Neural progenitor cell (in vitro differentiated cells): ENCODE data around the gene CHST12.

Source experiments
- EZH2 ChIP-seq: fragments of 200-600 bp; sonication (generic); IDR thresholded peaks from 2 replicates; pipeline ENCODE4 v1.6.1; 2017; ENCODE audit warnings: antibody characterized with exemption, mild to moderate bottlenecking, moderate library complexity
- TF ChIP-seq, protein P1 (sequence below): fragments of 200-600 bp; sonication (generic); IDR thresholded peaks from 2 replicates; pipeline ENCODE4 v1.5.1; 2017; ENCODE audit warnings: antibody characterized with exemption, mild to moderate bottlenecking

GRCh38 chr7:2416063-2416462 lies 12.7 kb downstream of the CHST12 start:
- TF ChIP-seq, protein P1, sequence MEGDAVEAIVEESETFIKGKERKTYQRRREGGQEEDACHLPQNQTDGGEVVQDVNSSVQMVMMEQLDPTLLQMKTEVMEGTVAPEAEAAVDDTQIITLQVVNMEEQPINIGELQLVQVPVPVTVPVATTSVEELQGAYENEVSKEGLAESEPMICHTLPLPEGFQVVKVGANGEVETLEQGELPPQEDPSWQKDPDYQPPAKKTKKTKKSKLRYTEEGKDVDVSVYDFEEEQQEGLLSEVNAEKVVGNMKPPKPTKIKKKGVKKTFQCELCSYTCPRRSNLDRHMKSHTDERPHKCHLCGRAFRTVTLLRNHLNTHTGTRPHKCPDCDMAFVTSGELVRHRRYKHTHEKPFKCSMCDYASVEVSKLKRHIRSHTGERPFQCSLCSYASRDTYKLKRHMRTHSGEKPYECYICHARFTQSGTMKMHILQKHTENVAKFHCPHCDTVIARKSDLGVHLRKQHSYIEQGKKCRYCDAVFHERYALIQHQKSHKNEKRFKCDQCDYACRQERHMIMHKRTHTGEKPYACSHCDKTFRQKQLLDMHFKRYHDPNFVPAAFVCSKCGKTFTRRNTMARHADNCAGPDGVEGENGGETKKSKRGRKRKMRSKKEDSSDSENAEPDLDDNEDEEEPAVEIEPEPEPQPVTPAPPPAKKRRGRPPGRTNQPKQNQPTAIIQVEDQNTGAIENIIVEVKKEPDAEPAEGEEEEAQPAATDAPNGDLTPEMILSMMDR, result no peak
- no peak for TF ChIP-seq EZH2
